ENCODE measurements around the gene SPTBN4.

The SPTBN4 gene

DNA sequence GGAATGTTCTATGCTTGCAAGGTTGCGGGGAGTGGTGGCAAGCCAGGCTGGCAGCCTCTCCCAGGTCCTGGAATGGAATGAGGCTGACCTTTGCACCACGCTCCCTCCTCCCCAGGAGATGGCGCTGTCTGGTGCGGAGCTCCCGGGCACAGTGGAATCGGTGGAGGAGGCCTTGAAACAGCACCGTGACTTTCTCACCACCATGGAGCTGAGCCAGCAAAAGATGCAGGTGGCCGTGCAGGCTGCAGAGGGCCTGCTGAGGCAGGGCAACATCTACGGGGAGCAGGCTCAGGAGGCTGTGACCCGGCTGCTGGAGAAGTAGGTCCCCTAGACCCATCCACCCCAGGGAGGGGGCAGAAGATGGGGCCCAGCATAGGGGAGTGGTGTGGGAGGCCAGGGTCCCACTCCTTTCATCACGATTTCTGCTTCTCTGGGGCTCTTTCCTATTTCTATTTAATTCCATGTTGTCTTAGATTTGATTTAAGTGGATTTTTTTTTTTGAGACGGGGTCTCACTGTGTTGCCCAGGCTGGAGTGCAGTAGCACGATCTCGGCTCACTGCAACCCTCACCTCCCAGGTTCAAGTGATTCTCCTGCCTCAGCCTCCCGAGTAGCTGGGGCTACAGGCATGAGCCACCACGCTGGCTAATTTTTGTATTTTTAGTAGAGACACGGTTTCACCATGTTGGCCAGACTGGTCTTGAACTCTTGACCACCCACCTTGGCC, 56.7 kb downstream of the SPTBN4 start (continued):
- TF ChIP-seq ZNF513 (tag by site-specific recombination; IDR thresholded peaks at IDR 0.05) (no peak), HOXC10 (CRISPR knock-in tag; IDR thresholded peaks at IDR 0.05) (no peak), ZNF521 (tag by site-specific recombination; IDR thresholded peaks at IDR 0.05) (no peak), ZNF274 (IDR thresholded peaks at IDR 0.05; ENCODE audit: low read length) (no peak), ZNF274 (tag by site-specific recombination; IDR thresholded peaks at IDR 0.05; ENCODE audit: borderline replicate concordance) (no peak), ZNF26 (tag by site-specific recombination; IDR thresholded peaks at IDR 0.05) (no peak), ZBTB6 (tag by site-specific recombination; IDR thresholded peaks at IDR 0.05) (no peak), ZNF292 (tag by site-specific recombination; IDR thresholded peaks at IDR 0.05; ENCODE audit: borderline replicate concordance, low read depth) (no peak), GLIS2 (tag by site-specific recombination; IDR thresholded peaks at IDR 0.05) (peak; percentile 74), ZNF354C (tag by site-specific recombination; IDR thresholded peaks at IDR 0.05; ENCODE audit: borderline replicate concordance, low read depth) (no peak), SETDB1 (IDR thresholded peaks at IDR 0.05; ENCODE audit: insufficient read length, low read length) (no peak), TRIM28 (IDR thresholded peaks at IDR 0.05; ENCODE audit: borderline replicate concordance, low read length) (peak; percentile 57; the same call in 1 of the 2 replicates), SALL2 (tag by site-specific recombination; IDR thresholded peaks at IDR 0.05; ENCODE audit: borderline replicate concordance) (no peak), ZNF416 (tag by site-specific recombination; IDR thresholded peaks at IDR 0.05) (no peak), ZNF621 (tag by site-specific recombination; IDR thresholded peaks at IDR 0.05) (no peak), ZNF704 (tag by site-specific recombination; IDR thresholded peaks at IDR 0.05) (no peak), ZNF214 (tag by site-specific recombination; IDR thresholded peaks at IDR 0.05; ENCODE audit: borderline replicate concordance) (no peak), ZNF501 (tag by site-specific recombination; IDR thresholded peaks at IDR 0.05) (peak; percentile 83; the same call in 1 of the 2 replicates), ZNF768 (tag by site-specific recombination; IDR thresholded peaks at IDR 0.05) (no peak; the same call in 1 of the 2 replicates), ZNF701 (tag by site-specific recombination; IDR thresholded peaks at IDR 0.05) (no peak), ZNF404 (tag by site-specific recombination; IDR thresholded peaks at IDR 0.05) (no peak), ZNF341 (tag by site-specific recombination; IDR thresholded peaks at IDR 0.05; ENCODE audit: low read depth) (peak; percentile 80), ZFP41 (tag by site-specific recombination; IDR thresholded peaks at IDR 0.05; ENCODE audit: borderline replicate concordance) (no peak), ZNF623 (tag by site-specific recombination; IDR thresholded peaks at IDR 0.05) (no peak), ZNF530 (tag by site-specific recombination; IDR thresholded peaks at IDR 0.05; ENCODE audit: low read depth) (no peak), ZNF645 (tag by site-specific recombination; IDR thresholded peaks at IDR 0.05) (0 out of 2 replicates have a peak, but pooled peaks have one; percentile 47), BCL11A (tag by site-specific recombination; IDR thresholded peaks at IDR 0.05; ENCODE audit: low read depth) (peak; percentile 11; the same call in 1 of the 2 replicates), ZNF658 (tag by site-specific recombination; IDR thresholded peaks at IDR 0.05) (no peak), ZNF239 (tag by site-specific recombination; IDR thresholded peaks at IDR 0.05) (no peak), AEBP2 (tag by site-specific recombination; IDR thresholded peaks at IDR 0.05; ENCODE audit: borderline replicate concordance) (no peak)
- TF ChIP-seq, protein P1, sequence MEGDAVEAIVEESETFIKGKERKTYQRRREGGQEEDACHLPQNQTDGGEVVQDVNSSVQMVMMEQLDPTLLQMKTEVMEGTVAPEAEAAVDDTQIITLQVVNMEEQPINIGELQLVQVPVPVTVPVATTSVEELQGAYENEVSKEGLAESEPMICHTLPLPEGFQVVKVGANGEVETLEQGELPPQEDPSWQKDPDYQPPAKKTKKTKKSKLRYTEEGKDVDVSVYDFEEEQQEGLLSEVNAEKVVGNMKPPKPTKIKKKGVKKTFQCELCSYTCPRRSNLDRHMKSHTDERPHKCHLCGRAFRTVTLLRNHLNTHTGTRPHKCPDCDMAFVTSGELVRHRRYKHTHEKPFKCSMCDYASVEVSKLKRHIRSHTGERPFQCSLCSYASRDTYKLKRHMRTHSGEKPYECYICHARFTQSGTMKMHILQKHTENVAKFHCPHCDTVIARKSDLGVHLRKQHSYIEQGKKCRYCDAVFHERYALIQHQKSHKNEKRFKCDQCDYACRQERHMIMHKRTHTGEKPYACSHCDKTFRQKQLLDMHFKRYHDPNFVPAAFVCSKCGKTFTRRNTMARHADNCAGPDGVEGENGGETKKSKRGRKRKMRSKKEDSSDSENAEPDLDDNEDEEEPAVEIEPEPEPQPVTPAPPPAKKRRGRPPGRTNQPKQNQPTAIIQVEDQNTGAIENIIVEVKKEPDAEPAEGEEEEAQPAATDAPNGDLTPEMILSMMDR (tag by site-specific recombination; IDR thresholded peaks at IDR 0.05) = peak; percentile 99

Data from HEK293 (cell line).